Neural crest cell (in vitro differentiated cells): ENCODE data around the gene WDR37. TPM values are rescaled to one million over a fixed set of nuclear protein-coding genes. Genes with fewer than 3 reads are reported as not detected.

Experiments
- DNase-seq: peaks from one replicate; pipeline ENCODE4 v3.0.0; 2021; ENCODE audit warnings: low read depth, mixed read lengths, low spot score
- H3K27ac Mint-ChIP-seq: one replicate; pipeline ENCODE4 v1.8.0; 2021; ENCODE audit warnings: mild to moderate bottlenecking, mixed read lengths; ENCODE audit not compliant: unreplicated experiment
- H3K27me3 Mint-ChIP-seq: 2 replicates; pipeline ENCODE4 v1.8.0; 2021; ENCODE audit warnings: low read depth, mild to moderate bottlenecking, mixed read lengths
- H3K36me3 Mint-ChIP-seq: 2 replicates; pipeline ENCODE4 v1.8.0; 2021; ENCODE audit warnings: low read depth, mild to moderate bottlenecking, mixed read lengths
- H3K4me1 Mint-ChIP-seq: 2 replicates; pipeline ENCODE4 v1.8.0; 2021; ENCODE audit warnings: mixed read lengths
- H3K4me3 Mint-ChIP-seq: one replicate; pipeline ENCODE4 v1.8.0; 2021; ENCODE audit warnings: mild to moderate bottlenecking, mixed read lengths
- H3K9me3 Mint-ChIP-seq: 2 replicates; pipeline ENCODE4 v1.8.0; 2021; ENCODE audit warnings: mixed read lengths
- CTCF ChIP-seq: fragments of 200-600 bp; sonication (generic); conservative IDR thresholded peaks from 2 replicates; pipeline ENCODE4 v1.5.0; 2021; ENCODE audit warnings: antibody characterized with exemption, mild to moderate bottlenecking
- total RNA-seq: library from RNA; stranded (reverse); gene quantifications from 2 replicates; pipeline ENCODE4 v1.2.1, GENCODE V29; 2021

The WDR37 gene
- total RNA-seq, 1 donor from 2014 or later: 19.5 TPM

DNA sequence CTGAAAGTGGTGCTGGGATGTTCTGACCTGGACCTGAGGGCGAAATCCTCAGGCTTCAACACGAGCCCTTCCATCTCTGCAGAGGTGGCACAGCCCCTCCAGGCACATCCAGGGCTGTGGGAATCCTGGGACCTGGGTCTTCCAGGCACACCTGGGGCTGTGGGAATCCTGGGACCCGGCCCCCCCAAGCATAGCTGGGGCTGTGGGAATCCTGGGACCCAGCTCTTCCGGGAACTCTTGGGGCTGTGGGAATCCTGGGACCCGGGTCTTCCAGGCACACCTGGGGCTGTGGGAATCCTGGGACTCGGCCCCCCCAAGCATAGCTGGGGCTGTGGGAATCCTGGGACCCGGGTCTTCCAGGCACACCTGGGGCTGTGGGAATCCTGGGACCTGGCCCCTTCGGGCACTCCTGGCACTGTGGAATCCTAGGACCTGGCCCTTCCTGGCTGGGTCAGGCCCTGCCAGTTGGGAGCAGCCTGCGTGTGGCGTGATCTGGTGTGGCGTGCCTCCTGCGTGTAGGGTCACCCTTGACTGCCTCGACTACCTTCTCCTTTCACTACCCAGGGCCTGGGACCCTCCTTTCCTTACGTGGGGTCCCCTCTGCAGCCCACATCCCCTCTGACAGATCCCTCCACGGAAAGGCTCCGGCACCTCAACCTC, 124.0 kb downstream of the WDR37 start:
- H3K27ac Mint-ChIP-seq: no peak overlapping the region
- H3K27me3 Mint-ChIP-seq: no peaks in the 10 kb centered on the region
- no peak overlapping the region for H3K4me3 Mint-ChIP-seq
- no peak for DNase-seq
- H3K9me3 Mint-ChIP-seq: no peaks in the 10 kb centered on the region
- H3K36me3 Mint-ChIP-seq: no peaks in the 10 kb centered on the region
- no peaks in the 10 kb centered on the region for H3K4me1 Mint-ChIP-seq
- no peak for TF ChIP-seq CTCF

DNA sequence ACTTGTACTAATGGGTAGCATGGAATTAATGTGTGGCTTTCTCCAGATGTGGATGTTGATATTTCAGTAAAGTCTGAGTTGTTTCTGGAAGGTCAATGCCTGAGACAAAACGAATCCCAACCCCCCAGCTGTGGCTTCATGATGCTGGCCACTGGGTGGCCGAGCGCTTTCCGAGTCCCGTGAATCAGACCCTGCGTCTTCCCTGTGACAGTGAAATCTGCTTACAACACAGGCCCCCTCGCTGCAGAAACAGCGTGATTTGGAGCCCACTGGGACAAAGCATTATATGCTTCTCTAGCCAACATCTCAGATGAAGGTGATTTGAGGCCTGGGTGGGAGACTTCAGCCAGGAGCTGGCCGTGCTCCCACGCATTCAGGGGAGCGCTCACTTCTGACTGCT, 124.7 kb downstream of the WDR37 start:
- no peak for TF ChIP-seq CTCF
- H3K9me3 Mint-ChIP-seq: no peaks in the 10 kb centered on the region
- H3K4me1 Mint-ChIP-seq: no peaks in the 10 kb centered on the region
- no peak overlapping the region for H3K4me3 Mint-ChIP-seq
- H3K27ac Mint-ChIP-seq: no peak overlapping the region
- H3K27me3 Mint-ChIP-seq: no peaks in the 10 kb centered on the region
- H3K36me3 Mint-ChIP-seq: no peaks in the 10 kb centered on the region
- no peak for DNase-seq

Other genes starting within 250 kb of the WDR37 start
- gene LARP4B, start 124.7 kb upstream of the WDR37 start, total RNA-seq: 75.2 and 75.4 TPM in 2 replicates
- gene GTPBP4, start 68.0 kb upstream of the WDR37 start, total RNA-seq: 69.6 and 79.8 TPM in 2 replicates
- gene IDI2, start 30.5 kb upstream of the WDR37 start, total RNA-seq: not detected in 2 replicates
- gene IDI1, start 7.3 kb upstream of the WDR37 start, total RNA-seq: 110 and 114 TPM in 2 replicates